Nephron (organoid): ENCODE measurements around the gene PAX8.

Experiments
- H3K27ac Mint-ChIP-seq, 3 experiments: 2 replicates each; pipeline ENCODE4 v1.8.0; 2020; ENCODE audit warnings: mixed read lengths in 3 of 3, mild to moderate bottlenecking in 2 of 3, moderate library complexity in 1 of 3
- H3K27me3 Mint-ChIP-seq: 2 replicates; pipeline ENCODE4 v1.8.0; 2021; ENCODE audit warnings: low read depth, mild to moderate bottlenecking, moderate library complexity, mixed read lengths
- H3K36me3 Mint-ChIP-seq: 2 replicates; pipeline ENCODE4 v1.8.0; 2020; ENCODE audit warnings: low read depth, mixed read lengths
- H3K4me1 Mint-ChIP-seq: 2 replicates; pipeline ENCODE4 v1.8.0; 2020; ENCODE audit warnings: mixed read lengths
- H3K4me3 Mint-ChIP-seq, 3 experiments: 2 replicates each; pipeline ENCODE4 v1.8.0; 2020; ENCODE audit warnings: mild to moderate bottlenecking in 3 of 3, mixed read lengths in 3 of 3, moderate library complexity in 2 of 3
- H3K9me3 Mint-ChIP-seq: 2 replicates; pipeline ENCODE4 v1.8.0; 2020; ENCODE audit warnings: mixed read lengths
- TF ChIP-seq, protein P1 (sequence below), 3 experiments: fragments of 200-600 bp; sonication (generic); IDR thresholded peaks; one replicate each; pipeline ENCODE4 v1.5.0; 2021; ENCODE audit warnings: antibody characterized with exemption in 3 of 3; ENCODE audit not compliant: unreplicated experiment in 3 of 3

The PAX8 gene

DNA sequence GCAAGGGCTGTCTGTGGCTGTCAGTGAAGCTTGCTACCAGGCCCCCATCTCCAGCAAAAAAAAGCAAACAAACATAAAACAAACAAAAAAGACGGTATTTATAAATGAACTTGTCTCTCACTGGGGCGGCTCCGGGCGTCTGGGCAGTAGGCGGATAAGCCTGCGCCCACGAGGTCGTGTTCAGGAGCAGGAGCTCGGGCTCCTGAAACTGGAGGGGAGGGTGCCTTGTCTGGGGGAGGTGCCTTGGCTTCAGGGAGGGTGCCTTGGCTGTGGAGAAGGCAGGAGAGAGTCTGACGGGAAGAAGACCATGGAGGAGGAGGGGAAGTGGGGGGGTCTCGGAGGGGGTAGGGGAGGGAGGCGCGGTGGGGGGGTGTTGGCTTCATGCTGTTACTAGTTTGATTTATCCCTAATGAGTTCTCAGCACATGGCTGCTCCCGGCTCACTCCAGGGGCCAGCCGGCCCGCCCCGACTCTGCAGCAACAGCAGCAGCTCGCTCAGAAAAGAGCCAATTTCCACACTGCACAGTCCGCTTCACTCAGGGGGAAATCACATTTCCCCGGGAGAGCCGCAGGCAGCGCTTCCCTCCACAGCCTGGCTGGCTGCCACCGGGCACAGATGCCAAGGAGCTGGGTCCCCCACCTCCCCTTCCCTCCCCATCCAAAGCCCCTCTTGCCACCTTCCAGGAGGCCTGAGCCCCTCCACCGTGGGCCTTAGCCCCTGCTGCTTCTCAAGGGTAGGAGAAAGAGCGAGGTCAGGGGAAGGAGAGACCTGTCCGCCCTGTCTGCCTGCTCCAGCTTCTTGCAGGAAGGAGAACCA lies 66.3 kb downstream of the PAX8 start:
- TF ChIP-seq, protein P1, sequence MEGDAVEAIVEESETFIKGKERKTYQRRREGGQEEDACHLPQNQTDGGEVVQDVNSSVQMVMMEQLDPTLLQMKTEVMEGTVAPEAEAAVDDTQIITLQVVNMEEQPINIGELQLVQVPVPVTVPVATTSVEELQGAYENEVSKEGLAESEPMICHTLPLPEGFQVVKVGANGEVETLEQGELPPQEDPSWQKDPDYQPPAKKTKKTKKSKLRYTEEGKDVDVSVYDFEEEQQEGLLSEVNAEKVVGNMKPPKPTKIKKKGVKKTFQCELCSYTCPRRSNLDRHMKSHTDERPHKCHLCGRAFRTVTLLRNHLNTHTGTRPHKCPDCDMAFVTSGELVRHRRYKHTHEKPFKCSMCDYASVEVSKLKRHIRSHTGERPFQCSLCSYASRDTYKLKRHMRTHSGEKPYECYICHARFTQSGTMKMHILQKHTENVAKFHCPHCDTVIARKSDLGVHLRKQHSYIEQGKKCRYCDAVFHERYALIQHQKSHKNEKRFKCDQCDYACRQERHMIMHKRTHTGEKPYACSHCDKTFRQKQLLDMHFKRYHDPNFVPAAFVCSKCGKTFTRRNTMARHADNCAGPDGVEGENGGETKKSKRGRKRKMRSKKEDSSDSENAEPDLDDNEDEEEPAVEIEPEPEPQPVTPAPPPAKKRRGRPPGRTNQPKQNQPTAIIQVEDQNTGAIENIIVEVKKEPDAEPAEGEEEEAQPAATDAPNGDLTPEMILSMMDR (IDR thresholded peaks at IDR 0.05; ENCODE audit: unreplicated experiment in 3 of 3): no peak
- Mint-ChIP-seq H3K9me3 (no peaks in the 10 kb centered on the region), H3K36me3 (no peaks in the 10 kb centered on the region), H3K4me3 (peak overlapping the region; percentile 50 to 67 (median 61)), H3K27ac (peak overlapping the region in 2 of 3 experiments; percentile 92 to 98), H3K27me3 (peaks cover 33% of the 10 kb centered on the region), H3K4me1 (peaks cover 52% of the 10 kb centered on the region)

DNA sequence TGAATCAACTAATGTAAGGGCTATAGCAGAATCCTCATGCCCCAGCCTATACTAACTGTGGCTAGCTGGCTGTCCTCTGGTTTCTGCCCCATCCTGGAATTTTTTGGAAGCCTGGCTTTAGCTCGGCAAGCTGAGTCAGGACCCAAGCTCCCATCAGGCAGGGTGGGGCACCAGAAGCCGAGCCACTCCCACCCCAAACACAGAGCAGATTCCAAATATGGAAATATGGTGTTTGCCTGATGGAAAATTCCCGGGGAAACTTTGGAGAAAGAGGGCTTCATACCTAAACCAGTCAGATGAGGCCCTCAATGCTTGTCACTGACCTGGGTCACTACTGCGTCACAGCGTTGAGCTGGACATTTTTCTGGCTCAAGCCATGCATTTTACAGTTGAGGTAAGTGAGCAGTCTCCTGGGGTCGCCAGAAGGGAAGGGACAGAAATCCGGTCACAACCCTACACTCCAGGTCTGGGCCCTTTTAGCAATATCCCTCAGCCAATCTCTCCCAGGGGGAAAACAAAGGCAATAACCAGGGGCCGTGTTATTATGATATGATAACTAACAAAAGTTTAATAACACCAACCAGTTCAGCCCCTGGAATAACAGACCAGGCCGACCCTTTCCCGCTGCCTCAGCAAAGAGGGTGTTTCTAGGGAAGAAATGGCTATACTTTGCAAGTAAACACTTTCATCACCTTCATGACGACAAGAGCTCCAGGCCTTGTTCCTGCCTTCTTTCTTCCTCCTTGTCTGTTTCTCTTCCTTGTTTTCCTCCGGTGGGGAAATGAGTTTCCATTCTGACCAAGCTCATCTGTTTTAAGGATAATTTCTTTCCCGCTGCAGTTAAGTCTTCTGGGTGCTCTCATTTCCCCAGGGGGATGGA lies 67.3 kb downstream of the PAX8 start:
- H3K4me3 Mint-ChIP-seq: peak overlapping the region in 1 of 3 experiments; percentile 67
- no peaks in the 10 kb centered on the region for H3K9me3 Mint-ChIP-seq
- H3K36me3 Mint-ChIP-seq: no peaks in the 10 kb centered on the region
- H3K4me1 Mint-ChIP-seq: peaks cover 42% of the 10 kb centered on the region
- H3K27ac Mint-ChIP-seq: peak overlapping the region in 2 of 3 experiments; percentile 92 to 98
- TF ChIP-seq, protein P1 (IDR thresholded peaks at IDR 0.05; ENCODE audit: unreplicated experiment in 3 of 3): no peak
- H3K27me3 Mint-ChIP-seq: peaks cover 25% of the 10 kb centered on the region

DNA sequence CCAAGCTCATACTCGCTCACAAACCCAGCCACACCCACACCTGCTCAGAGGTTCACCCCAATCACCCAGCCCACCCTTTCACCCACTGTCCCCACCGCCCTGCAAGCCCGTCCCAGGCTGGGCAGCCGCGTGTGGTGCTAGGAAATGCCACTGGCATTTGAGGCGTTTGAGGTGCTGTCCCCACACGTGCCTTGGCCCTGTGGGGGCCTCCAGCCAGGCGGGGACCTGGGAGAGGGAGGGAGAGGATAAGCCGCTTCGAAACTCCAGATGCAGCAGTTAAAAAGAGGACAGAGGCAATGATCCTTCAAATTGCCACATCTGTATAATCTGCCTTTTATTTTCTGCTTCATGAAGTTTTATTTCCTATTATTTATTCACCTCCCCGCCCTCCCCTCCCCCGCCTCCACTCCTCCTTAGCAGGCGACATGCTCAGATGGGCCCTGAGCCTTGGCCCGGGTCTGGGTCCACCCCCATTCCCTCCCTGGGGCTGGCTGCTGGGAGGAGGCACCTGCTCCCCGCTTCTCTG lies 69.0 kb downstream of the PAX8 start:
- no peaks in the 10 kb centered on the region for H3K9me3 Mint-ChIP-seq
- peak overlapping the region in 2 of 3 experiments; percentile 95 to 98 for H3K27ac Mint-ChIP-seq
- H3K4me3 Mint-ChIP-seq: peak overlapping the region; percentile 10 to 23 (median 20)
- H3K4me1 Mint-ChIP-seq: peaks cover 38% of the 10 kb centered on the region
- no peaks in the 10 kb centered on the region for H3K36me3 Mint-ChIP-seq
- TF ChIP-seq, protein P1 (IDR thresholded peaks at IDR 0.05; ENCODE audit: unreplicated experiment in 3 of 3): no peak
- peaks cover 21% of the 10 kb centered on the region for H3K27me3 Mint-ChIP-seq

DNA sequence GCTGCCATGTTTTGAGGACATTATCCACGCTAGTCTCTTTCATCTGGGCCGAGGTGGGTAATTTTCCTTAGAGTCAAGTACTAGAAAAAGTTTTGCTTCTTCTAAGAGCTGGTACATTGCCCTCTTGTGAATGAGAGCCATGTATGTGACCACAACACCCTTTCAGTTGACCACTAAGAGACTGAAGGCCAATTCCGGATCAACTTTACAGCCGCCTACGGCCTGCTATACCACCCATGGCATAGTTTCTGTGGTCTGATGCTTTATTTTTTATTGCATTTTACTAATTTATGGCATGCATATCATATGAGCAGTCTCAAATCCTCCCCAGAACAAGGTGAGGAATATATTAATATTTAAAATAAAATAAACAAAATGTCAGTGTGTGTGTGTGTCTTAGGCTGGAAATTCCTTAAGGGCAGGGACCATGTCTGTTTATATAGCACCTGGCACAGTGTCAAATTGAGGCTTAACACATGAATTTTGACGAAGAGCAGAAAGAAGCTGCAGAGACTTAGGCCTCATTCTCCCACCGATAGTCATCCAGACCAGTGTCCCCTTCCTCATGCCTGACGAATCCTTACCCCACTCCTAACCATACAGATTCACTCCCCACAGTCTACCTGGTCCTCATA lies 69.6 kb downstream of the PAX8 start:
- H3K9me3 Mint-ChIP-seq: no peaks in the 10 kb centered on the region
- peak overlapping the region in 2 of 3 experiments; percentile 95 to 98 for H3K27ac Mint-ChIP-seq
- TF ChIP-seq, protein P1 (IDR thresholded peaks at IDR 0.05; ENCODE audit: unreplicated experiment in 3 of 3): no peak
- H3K4me3 Mint-ChIP-seq: peak overlapping the region; percentile 10 to 23 (median 20)
- no peaks in the 10 kb centered on the region for H3K36me3 Mint-ChIP-seq
- peaks cover 21% of the 10 kb centered on the region for H3K27me3 Mint-ChIP-seq
- peaks cover 37% of the 10 kb centered on the region for H3K4me1 Mint-ChIP-seq

DNA sequence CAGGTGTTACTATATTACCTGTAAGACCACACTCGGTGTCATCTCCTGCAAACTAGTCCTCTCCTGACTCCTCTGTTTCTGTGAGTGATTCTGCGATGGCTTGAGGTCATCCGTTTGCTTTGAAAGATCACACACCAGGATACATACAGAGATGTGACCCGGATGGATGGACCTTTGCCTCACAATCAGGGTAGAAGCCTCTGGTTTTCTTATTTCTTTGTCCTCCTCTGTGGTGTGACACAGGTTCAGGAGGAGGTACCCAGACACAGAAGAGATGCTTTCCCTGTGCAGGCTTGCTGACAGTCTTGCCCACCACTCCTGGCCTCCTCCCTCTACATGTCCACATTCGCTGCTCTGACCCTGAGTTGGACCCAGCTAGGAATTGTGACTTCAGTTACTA lies 70.3 kb downstream of the PAX8 start:
- Mint-ChIP-seq H3K4me1 (peaks cover 34% of the 10 kb centered on the region), H3K36me3 (no peaks in the 10 kb centered on the region), H3K9me3 (no peaks in the 10 kb centered on the region), H3K27me3 (peaks cover 24% of the 10 kb centered on the region), H3K4me3 (no peak overlapping the region), H3K27ac (peak overlapping the region in 2 of 3 experiments; percentile 63 to 98)
- TF ChIP-seq, protein P1 (IDR thresholded peaks at IDR 0.05; ENCODE audit: unreplicated experiment in 3 of 3): no peak
